ENCODE results near the gene PRR30.

The PRR30 gene

DNA sequence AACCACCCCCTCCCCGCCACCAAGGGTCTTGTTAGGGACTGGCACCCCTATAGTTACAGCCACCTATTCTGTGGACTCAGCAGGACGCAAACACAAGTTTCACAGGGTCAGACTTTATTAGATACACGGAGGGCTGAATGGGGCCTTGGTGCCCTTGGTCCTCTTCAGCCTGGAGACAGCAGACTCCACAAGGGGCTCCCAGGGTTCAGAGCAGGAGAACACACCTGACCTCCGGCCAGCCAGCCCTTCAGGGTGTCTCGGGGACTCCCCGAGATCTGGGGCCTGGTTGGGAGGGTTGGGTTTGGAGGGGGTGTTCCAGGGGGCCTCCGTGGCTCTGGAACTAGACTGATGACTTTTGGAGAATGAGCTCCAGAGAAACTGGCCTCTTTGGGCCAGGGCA, 2.5 kb downstream of the PRR30 start:
- Histone ChIP-seq H3K4me3 (ENCODE audit: low read depth, low read length) (no peak overlapping the region), H3K9me3 (ENCODE audit: control insufficient read depth, insufficient read depth, low read depth, low read length) (no peaks in the 10 kb centered on the region), H3K4me1 (ENCODE audit: control insufficient read depth, insufficient read depth, low read length) (no peaks in the 10 kb centered on the region), H3K27ac (ENCODE audit: extremely low read depth, low read depth, low read length) (no peak overlapping the region), H3K36me3 (ENCODE audit: control insufficient read depth in 2 of 2, insufficient read depth in 1 of 2, low read length in 2 of 2) (peaks cover 4 to 14% of the 10 kb centered on the region in 2 experiments; a peak in 1 of 3 replicates)
- CTCF ChIA-PET = interaction anchor here (0.8 kb wide), 1 partner anchor 145 kb away, joined by 3 read pairs; no protein-coding TSS in a partner anchor
- POLR2A ChIA-PET = interaction anchor here (0.6 kb wide), 1 partner anchor 11 kb away, joined by 3 read pairs; no protein-coding TSS in a partner anchor
- TF ChIP-seq ZSCAN30 (tag by site-specific recombination; IDR thresholded peaks at IDR 0.05) (no peak), ZNF549 (tag by site-specific recombination; IDR thresholded peaks at IDR 0.05) (no peak), ZNF10 (tag by site-specific recombination; IDR thresholded peaks at IDR 0.05) (no peak), ZNF510 (tag by site-specific recombination; IDR thresholded peaks at IDR 0.05; ENCODE audit: insufficient replicate concordance) (no peak), ZNF701 (tag by site-specific recombination; IDR thresholded peaks at IDR 0.05) (no peak)
- TF ChIP-seq, protein P1, sequence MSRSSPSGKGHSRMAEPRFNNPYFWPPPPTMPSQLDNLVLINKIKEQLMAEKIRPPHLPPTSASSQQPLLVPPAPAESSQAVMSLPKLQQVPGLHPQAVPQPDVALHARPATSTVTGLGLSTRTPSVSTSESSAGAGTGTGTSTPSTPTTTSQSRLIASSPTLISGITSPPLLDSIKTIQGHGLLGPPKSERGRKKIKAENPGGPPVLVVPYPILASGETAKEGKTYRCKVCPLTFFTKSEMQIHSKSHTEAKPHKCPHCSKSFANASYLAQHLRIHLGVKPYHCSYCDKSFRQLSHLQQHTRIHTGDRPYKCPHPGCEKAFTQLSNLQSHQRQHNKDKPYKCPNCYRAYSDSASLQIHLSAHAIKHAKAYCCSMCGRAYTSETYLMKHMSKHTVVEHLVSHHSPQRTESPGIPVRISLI (tag by site-specific recombination; IDR thresholded peaks at IDR 0.05) = no peak
- TF ChIP-seq, protein P2, sequence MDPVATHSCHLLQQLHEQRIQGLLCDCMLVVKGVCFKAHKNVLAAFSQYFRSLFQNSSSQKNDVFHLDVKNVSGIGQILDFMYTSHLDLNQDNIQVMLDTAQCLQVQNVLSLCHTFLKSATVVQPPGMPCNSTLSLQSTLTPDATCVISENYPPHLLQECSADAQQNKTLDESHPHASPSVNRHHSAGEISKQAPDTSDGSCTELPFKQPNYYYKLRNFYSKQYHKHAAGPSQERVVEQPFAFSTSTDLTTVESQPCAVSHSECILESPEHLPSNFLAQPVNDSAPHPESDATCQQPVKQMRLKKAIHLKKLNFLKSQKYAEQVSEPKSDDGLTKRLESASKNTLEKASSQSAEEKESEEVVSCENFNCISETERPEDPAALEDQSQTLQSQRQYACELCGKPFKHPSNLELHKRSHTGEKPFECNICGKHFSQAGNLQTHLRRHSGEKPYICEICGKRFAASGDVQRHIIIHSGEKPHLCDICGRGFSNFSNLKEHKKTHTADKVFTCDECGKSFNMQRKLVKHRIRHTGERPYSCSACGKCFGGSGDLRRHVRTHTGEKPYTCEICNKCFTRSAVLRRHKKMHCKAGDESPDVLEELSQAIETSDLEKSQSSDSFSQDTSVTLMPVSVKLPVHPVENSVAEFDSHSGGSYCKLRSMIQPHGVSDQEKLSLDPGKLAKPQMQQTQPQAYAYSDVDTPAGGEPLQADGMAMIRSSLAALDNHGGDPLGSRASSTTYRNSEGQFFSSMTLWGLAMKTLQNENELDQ (tag by site-specific recombination; IDR thresholded peaks at IDR 0.05; ENCODE audit: low read depth) = no peak

DNA sequence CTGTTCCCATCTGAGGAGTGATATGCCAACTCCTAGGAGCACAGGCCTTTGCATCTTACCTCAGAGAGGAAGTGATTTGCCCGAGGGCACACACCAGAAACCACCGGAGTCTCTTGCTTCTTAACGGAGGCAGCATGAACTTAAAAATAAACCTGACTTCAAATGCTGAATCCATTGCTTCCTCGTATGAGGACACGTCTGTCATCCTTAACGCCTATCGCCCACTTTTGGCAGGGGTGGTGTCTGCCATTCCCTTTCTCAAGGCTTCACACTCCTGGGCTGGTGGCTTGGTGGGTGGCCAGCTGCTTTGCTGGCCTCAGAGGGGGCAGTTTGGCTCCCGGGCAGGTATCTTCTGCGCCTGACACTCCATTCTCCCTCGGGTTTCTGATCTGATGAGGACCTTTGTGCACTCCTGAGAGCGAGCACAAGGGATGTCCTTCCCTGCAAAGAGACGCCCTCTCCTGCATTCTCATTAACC, 3.7 kb downstream of the PRR30 start:
- TF ChIP-seq, protein P3, sequence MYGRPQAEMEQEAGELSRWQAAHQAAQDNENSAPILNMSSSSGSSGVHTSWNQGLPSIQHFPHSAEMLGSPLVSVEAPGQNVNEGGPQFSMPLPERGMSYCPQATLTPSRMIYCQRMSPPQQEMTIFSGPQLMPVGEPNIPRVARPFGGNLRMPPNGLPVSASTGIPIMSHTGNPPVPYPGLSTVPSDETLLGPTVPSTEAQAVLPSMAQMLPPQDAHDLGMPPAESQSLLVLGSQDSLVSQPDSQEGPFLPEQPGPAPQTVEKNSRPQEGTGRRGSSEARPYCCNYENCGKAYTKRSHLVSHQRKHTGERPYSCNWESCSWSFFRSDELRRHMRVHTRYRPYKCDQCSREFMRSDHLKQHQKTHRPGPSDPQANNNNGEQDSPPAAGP (tag by site-specific recombination; IDR thresholded peaks at IDR 0.05) = no peak
- no peak for TF ChIP-seq ZNF658 (tag by site-specific recombination; IDR thresholded peaks at IDR 0.05)
- no peak for TF ChIP-seq ZNF747 (tag by site-specific recombination; IDR thresholded peaks at IDR 0.05)
- TF ChIP-seq KLF8 (tag by site-specific recombination; IDR thresholded peaks at IDR 0.05) = no peak
- TF ChIP-seq ZNF624 (tag by site-specific recombination; IDR thresholded peaks at IDR 0.05) = no peak
- no peak for TF ChIP-seq HOXA7 (CRISPR knock-in tag; IDR thresholded peaks at IDR 0.05; ENCODE audit: borderline replicate concordance)
- no peak for TF ChIP-seq EGR2 (tag by site-specific recombination; IDR thresholded peaks at IDR 0.05; ENCODE audit: low read depth)
- no peak for TF ChIP-seq ZNF707 (tag by site-specific recombination; IDR thresholded peaks at IDR 0.05)
- TF ChIP-seq ZNF423 (tag by site-specific recombination; IDR thresholded peaks at IDR 0.05) = no peak
- TF ChIP-seq ZNF114 (tag by site-specific recombination; IDR thresholded peaks at IDR 0.05) = no peak
- no peak for TF ChIP-seq HOXD13 (CRISPR knock-in tag; IDR thresholded peaks at IDR 0.05; ENCODE audit: borderline replicate concordance)
- TF ChIP-seq ZBTB7A (tag by site-specific recombination; IDR thresholded peaks at IDR 0.05; ENCODE audit: low read depth) = no peak
- TF ChIP-seq GLI2 (tag by site-specific recombination; IDR thresholded peaks at IDR 0.05; ENCODE audit: borderline replicate concordance, low read depth) = no peak
- ChIA-PET POLR2A (interaction anchor here (0.7 to 1.4 kb wide), 2 partner anchors 77 to 243 kb away, joined by 4 to 6 read pairs; partner anchors contain the start of genes ATRAID and SLC5A6), CTCF (interaction anchor here (1.5 to 3.5 kb wide), 2 partner anchors 13 to 41 kb away, joined by 3 to 17 read pairs; partner anchors contain the start of gene ABHD1)
- Histone ChIP-seq H3K36me3 (ENCODE audit: control insufficient read depth in 2 of 2, insufficient read depth in 1 of 2, low read length in 2 of 2) (peaks cover 4 to 26% of the 10 kb centered on the region in 2 experiments; a peak in 2 of 3 replicates), H3K4me3 (ENCODE audit: low read depth, low read length) (no peak overlapping the region), H3K4me1 (ENCODE audit: control insufficient read depth, insufficient read depth, low read length) (no peaks in the 10 kb centered on the region), H3K27ac (ENCODE audit: extremely low read depth, low read depth, low read length) (no peak overlapping the region), H3K9me3 (ENCODE audit: control insufficient read depth, insufficient read depth, low read depth, low read length) (no peaks in the 10 kb centered on the region)
